ENCODE measurements around the gene MTMR12. TPM values are rescaled to one million over a fixed set of nuclear protein-coding genes. Genes with fewer than 3 reads are reported as not detected.

MTMR12 gene
- polyA plus RNA-seq, 1 donor (not counting 4 experiments of a cell fraction or from before 2014, with no cell fraction given) = 17.1 TPM

DNA sequence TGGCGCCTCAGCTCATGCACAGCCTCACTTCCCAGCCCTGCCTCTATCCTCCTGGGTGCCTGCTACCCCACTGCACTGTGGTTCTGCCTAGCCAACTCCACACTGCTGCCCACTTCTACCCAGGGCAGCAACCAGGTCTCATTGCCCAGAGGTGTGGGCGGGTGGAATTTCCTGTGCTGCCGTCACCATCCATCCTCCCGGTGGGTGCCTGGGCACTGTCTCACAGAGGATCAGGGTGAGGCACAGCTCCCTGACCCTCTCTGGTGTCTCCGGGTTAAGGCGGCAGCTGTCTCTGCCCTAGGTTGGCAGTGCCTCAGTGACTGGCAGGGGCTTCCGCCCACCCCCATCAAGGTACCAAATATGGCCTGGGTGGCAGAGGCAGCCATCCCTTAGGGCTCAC lies 4.3 kb upstream of the MTMR12 start:
- TF ChIP-seq EZH2 (IDR thresholded peaks at IDR 0.05; ENCODE audit: low read length) = no peak
- no peak for TF ChIP-seq CTCF (optimal IDR thresholded peaks at IDR 0.05 in 1 of 3, IDR thresholded peaks at IDR 0.05 in 1 of 3, conservative IDR thresholded peaks at IDR 0.05 in 1 of 3; ENCODE audit: extremely low read depth in 1 of 3, insufficient read depth in 2 of 3, low read length in 3 of 3)
- H3K9me1 ChIP-seq (ENCODE audit: control insufficient read depth, extremely low read depth, insufficient read depth, low read length) = no peaks in the 10 kb centered on the region
- dilution Hi-C loops (cut with MboI; ENCODE audit: extremely low pct_ligation_motif_present, low sequenced_read_pairs) = no loop called here
- no peak overlapping the region for H3K27ac ChIP-seq (ENCODE audit: control insufficient read depth, insufficient read depth, low read length)
- H3K27me3 ChIP-seq (ENCODE audit: control insufficient read depth, extremely low read depth, insufficient read depth, low read length) = no peaks in the 10 kb centered on the region
- no peak for DNase-seq (ENCODE audit: low read depth, low spot score)
- FAIRE-seq = no peak
- H3K9me3 ChIP-seq (ENCODE audit: control insufficient read depth, low read depth, low read length) = peaks cover 4% of the 10 kb centered on the region
- H4K20me1 ChIP-seq (ENCODE audit: control insufficient read depth, extremely low read depth, insufficient read depth, low read length) = no peaks in the 10 kb centered on the region
- H3K4me2 ChIP-seq (ENCODE audit: control insufficient read depth, extremely low read depth, insufficient read depth, low read depth, low read length) = no peak overlapping the region
- H3K36me3 ChIP-seq (ENCODE audit: control insufficient read depth in 2 of 2, extremely low read depth in 1 of 2, insufficient read depth in 2 of 2, low read length in 2 of 2) = no peaks in the 10 kb centered on the region
- no peaks in the 10 kb centered on the region for H3K4me1 ChIP-seq (ENCODE audit: control insufficient read depth, extremely low read depth, insufficient read depth, low read length)
- no peak overlapping the region for H3K4me3 ChIP-seq (ENCODE audit: control insufficient read depth in 2 of 3, extremely low read depth in 1 of 3, insufficient read depth in 2 of 3, low read depth in 1 of 3, low read length in 3 of 3)
- no peak overlapping the region for H2AFZ ChIP-seq (ENCODE audit: control insufficient read depth, low read length)
- peaks cover 3% of the 10 kb centered on the region for H3K79me2 ChIP-seq (ENCODE audit: control insufficient read depth, insufficient read depth, low read length)
- no peak overlapping the region for H3K9ac ChIP-seq (ENCODE audit: control insufficient read depth, extremely low read depth, insufficient read depth, low read length)

DNA sequence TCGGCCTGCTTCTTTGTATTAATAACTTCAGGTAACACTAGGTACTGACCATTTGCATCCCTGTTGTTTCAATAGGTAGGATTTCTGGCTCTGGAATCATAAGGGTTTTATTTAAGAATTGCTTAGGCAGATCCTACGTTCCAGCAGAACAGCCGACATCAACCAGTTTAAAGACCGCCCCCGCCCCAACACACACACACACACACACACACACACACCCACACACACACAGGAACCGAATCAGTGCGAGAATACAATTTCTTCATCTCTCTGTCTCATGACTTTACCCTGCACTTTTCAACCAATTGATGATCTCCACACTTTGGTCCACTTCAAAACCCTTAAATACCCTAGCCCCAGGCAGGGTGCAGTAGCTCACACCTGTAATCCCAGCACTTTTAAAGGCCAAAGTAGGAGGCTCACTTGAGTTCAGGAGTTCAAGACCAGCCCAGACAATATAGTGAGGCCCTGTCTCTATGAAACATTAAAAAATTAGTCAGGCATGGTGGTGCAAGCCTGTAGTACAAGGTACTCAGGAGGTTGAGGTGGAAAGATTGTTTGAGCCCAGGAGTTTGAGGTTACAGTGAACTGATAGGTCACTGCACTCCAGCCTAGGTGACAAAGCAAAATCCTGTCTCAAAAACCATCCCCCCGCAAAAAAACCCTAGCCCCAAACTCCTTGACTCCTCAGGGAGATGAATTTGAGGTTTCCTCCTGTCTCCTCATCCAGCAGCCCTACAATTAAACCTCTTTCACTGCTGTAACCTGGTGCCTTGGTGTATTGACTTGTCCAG lies 2.7 kb upstream of the MTMR12 start:
- Histone ChIP-seq H3K27ac (ENCODE audit: control insufficient read depth, insufficient read depth, low read length) (no peak overlapping the region), H3K9ac (ENCODE audit: control insufficient read depth, extremely low read depth, insufficient read depth, low read length) (no peak overlapping the region), H3K4me1 (ENCODE audit: control insufficient read depth, extremely low read depth, insufficient read depth, low read length) (peaks cover 6% of the 10 kb centered on the region), H3K9me3 (ENCODE audit: control insufficient read depth, low read depth, low read length) (no peaks in the 10 kb centered on the region), H3K79me2 (ENCODE audit: control insufficient read depth, insufficient read depth, low read length) (peaks cover 19% of the 10 kb centered on the region), H4K20me1 (ENCODE audit: control insufficient read depth, extremely low read depth, insufficient read depth, low read length) (no peaks in the 10 kb centered on the region), H2AFZ (ENCODE audit: control insufficient read depth, low read length) (no peak overlapping the region), H3K36me3 (ENCODE audit: control insufficient read depth in 2 of 2, extremely low read depth in 1 of 2, insufficient read depth in 2 of 2, low read length in 2 of 2) (peaks cover 0 to 4% of the 10 kb centered on the region in 2 experiments), H3K27me3 (ENCODE audit: control insufficient read depth, extremely low read depth, insufficient read depth, low read length) (no peaks in the 10 kb centered on the region), H3K9me1 (ENCODE audit: control insufficient read depth, extremely low read depth, insufficient read depth, low read length) (no peaks in the 10 kb centered on the region), H3K4me2 (ENCODE audit: control insufficient read depth, extremely low read depth, insufficient read depth, low read depth, low read length) (no peak overlapping the region), H3K4me3 (ENCODE audit: control insufficient read depth in 2 of 3, extremely low read depth in 1 of 3, insufficient read depth in 2 of 3, low read depth in 1 of 3, low read length in 3 of 3) (no peak overlapping the region)
- TF ChIP-seq CTCF (optimal IDR thresholded peaks at IDR 0.05 in 1 of 3, IDR thresholded peaks at IDR 0.05 in 1 of 3, conservative IDR thresholded peaks at IDR 0.05 in 1 of 3; ENCODE audit: extremely low read depth in 1 of 3, insufficient read depth in 2 of 3, low read length in 3 of 3) = no peak
- no peak for TF ChIP-seq EZH2 (IDR thresholded peaks at IDR 0.05; ENCODE audit: low read length)
- FAIRE-seq = no peak
- dilution Hi-C loops (cut with MboI; ENCODE audit: extremely low pct_ligation_motif_present, low sequenced_read_pairs) = no loop called here
- no peak for DNase-seq (ENCODE audit: low read depth, low spot score)
